Measurements from ENCODE around the gene CSMD2.

DNA sequence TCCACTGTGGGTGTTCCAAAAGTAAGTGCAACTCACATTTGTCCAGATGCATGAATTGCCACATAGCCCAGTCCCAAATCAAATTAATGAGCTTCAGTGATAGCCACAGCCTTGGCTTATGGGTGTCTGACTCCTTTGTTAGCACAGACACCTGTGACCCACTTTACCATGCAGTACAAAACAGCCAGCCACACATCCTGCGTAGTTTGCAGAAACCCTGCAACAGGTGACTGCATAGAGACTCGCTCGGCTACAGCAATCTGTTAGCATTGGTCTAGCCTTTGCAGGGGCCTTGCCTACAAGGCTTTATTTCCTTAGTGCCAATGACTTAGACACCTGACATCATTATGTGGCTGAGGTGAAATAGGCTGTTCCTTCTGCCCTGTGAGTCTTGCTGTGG, 135.5 kb downstream of the CSMD2 start:
- TF ChIP-seq YY1 (IDR thresholded peaks at IDR 0.05; ENCODE audit: insufficient read depth, insufficient read length) (no peak), ZNF274 (IDR thresholded peaks at IDR 0.05; ENCODE audit: low read depth, low read length) (no peak), SUZ12 (IDR thresholded peaks at IDR 0.05; ENCODE audit: extremely low read depth, insufficient read depth, insufficient read length) (no peak)

All from NT2/D1 (cell line).